ENCODE data around the gene SELENOI.
A peak's percentile ranks its signal among the peaks of the same experiment; 100 is the strongest.

The SELENOI gene

GRCh38 chr2:26345545-26346453, at the start of gene SELENOI:
TSS of gene SELENOI (plus strand) at chr2:26346143. CDS start at chr2:26346233, 90 bp downstream.
- no peak for TF ChIP-seq CTCF (IDR thresholded peaks at IDR 0.05; ENCODE audit: low read depth, low read length)
- DNase-seq (ENCODE audit: low read depth in 2 of 2): peak; percentile 100
- H3K4me3 ChIP-seq (replicated peaks in 1 of 2; ENCODE audit: low read depth in 2 of 2, low read length in 2 of 2): peak within 1 kb of the TSS; percentile 66 to 82

- no peak for DNase-seq (ENCODE audit: low read depth in 2 of 2)
- H3K4me3 ChIP-seq (replicated peaks in 1 of 2; ENCODE audit: low read depth in 2 of 2, low read length in 2 of 2): no peak overlapping the region
- no peak for TF ChIP-seq CTCF (IDR thresholded peaks at IDR 0.05; ENCODE audit: low read depth, low read length)
Measured at GRCh38 chr2:26297061-26297460, 48.9 kb upstream of the SELENOI start.

GRCh38 chr2:26298286-26298637, 47.7 kb upstream of the SELENOI start:
- TF ChIP-seq CTCF (IDR thresholded peaks at IDR 0.05; ENCODE audit: low read depth, low read length): no peak
- no peak for DNase-seq (ENCODE audit: low read depth in 2 of 2)
- H3K4me3 ChIP-seq (replicated peaks in 1 of 2; ENCODE audit: low read depth in 2 of 2, low read length in 2 of 2): no peak overlapping the region

- DNase-seq (ENCODE audit: low read depth in 2 of 2): peak; percentile 59 to 66
Measured at GRCh38 chr2:26298638-26299393, 47.1 kb upstream of the SELENOI start.

GRCh38 chr2:26299471-26300101, 46.4 kb upstream of the SELENOI start:
- TF ChIP-seq CTCF (IDR thresholded peaks at IDR 0.05; ENCODE audit: low read depth, low read length): no peak
- DNase-seq (ENCODE audit: low read depth in 2 of 2): peak; percentile 70 to 79
- H3K4me3 ChIP-seq (replicated peaks in 1 of 2; ENCODE audit: low read depth in 2 of 2, low read length in 2 of 2): peak overlapping the region; percentile 43 to 54

More at GRCh38 chr2:26298638-26299393, 47.1 kb upstream of the SELENOI start:
- H3K4me3 ChIP-seq (replicated peaks in 1 of 2; ENCODE audit: low read depth in 2 of 2, low read length in 2 of 2): peak overlapping the region; percentile 43 to 54
- TF ChIP-seq CTCF (IDR thresholded peaks at IDR 0.05; ENCODE audit: low read depth, low read length): no peak

GRCh38 chr2:26300234-26300925, 45.6 kb upstream of the SELENOI start:
- DNase-seq (ENCODE audit: low read depth in 2 of 2): peak; percentile 52 to 53
- TF ChIP-seq CTCF (IDR thresholded peaks at IDR 0.05; ENCODE audit: low read depth, low read length): no peak
- peak overlapping the region; percentile 13 to 24 for H3K4me3 ChIP-seq (replicated peaks in 1 of 2; ENCODE audit: low read depth in 2 of 2, low read length in 2 of 2)

All from cardiac fibroblast (primary cell).